Activated CD4-positive, alpha-beta T cell treated with anti-CD3 and anti-CD28 coated beads for 48 hours (primary cell): Measurements from ENCODE around the gene CUTA.
"Not testable (repeated sequence)": the region's sequence is repeated elsewhere in the genome, so short reads cannot be mapped to it uniquely, and the experiment has no call there.

Source experiments
- DNase-seq: peaks from one replicate; pipeline ENCODE4 v3.0.0-alpha.2; 2020

CUTA gene

DNA sequence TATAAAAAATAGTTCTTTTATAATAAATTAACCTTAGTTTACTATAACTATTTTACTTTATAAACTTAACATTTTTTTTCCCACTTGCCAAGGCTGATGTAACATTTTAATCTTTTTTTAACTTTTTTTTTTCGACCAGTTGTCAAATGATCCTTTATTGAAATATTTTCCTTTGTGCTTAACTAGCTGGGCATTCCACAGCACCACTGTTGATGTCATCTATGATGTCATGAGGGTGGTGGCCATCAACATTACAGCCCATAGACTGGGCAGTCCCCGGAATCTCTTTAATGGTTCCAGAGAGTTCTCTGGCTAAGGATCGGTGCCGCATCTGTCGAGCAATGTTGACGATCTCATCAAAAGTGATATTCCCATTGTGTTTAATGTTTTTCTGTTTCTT lies 18.0 kb downstream of the CUTA start:
- not testable (repeated sequence) for DNase-seq

DNA sequence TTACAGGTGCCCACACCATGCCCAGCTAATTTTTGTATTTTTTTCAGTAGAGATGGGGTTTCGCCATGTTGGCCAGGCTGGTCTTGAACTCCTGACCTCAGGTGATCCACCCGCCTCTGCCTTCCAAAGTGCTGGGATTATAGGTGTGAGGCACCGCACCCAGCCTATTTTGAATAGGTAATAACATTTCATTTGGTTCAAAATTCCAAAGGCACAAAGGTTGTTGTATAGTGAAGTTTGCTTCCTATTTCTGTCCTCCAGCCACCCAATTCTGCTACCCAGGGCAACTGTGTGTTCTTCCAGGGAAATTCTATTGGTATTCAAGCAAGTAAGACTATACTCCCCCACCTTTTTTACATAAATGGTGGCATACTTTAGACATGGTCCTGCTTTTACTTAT lies 19.3 kb downstream of the CUTA start:
- not testable (repeated sequence) for DNase-seq

DNA sequence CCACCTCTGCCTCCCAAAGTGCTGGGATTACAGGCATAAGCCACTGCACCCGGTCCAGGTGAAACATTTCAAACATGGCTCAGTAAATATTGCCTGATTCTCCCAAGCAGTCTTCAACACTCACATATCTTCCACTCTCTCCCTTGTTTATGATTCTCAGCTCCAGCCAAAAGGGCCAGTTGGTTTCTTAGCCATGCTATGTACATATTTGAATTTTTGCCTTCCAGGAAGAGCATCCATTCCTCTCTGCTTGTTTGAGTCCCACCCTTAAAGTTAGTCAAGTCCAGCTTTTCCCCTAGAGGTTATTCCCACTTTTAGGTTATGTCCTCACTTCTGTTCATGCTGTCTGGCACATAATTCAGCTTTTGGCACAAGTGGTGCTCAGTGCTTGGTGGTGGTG lies 20.4 kb downstream of the CUTA start:
- no peak for DNase-seq

DNA sequence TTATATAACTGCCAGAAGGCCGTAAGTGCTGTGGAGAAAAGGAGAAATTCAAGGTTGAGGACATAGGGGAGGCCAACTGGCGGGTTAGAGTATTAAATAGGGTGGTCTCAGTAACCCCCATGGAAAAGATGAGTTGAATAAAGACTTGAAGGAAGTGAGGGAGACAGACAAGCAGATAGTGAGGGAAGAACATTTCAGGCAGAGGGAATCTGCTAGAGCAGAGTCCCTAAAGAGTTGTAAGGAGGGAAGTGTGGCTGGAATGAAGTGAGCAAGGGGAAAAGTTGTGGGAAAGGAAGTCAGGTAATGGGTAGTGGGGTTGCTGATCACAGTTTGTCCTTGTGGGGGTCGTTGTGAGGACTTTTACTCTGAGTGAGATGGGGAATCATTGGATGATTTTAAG lies 24.9 kb downstream of the CUTA start:
- no peak for DNase-seq

DNA sequence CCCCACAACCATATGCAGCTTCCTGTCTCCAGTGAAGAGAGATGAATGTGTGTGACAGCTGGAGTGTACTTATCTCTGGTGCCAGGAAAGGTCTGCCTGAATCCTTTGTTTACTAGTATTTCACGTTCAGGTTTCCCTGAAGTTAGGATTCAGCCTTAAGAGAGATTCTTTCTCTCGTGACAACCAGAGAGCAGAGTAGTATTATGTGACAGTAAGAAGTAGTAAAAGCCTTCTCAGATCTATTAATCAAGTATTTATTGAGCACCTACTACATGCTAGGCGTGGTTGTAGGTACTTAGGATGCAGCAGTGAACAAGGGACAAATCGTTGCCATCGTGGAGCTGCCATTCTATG lies 25.3 kb downstream of the CUTA start:
- DNase-seq, result no peak

DNA sequence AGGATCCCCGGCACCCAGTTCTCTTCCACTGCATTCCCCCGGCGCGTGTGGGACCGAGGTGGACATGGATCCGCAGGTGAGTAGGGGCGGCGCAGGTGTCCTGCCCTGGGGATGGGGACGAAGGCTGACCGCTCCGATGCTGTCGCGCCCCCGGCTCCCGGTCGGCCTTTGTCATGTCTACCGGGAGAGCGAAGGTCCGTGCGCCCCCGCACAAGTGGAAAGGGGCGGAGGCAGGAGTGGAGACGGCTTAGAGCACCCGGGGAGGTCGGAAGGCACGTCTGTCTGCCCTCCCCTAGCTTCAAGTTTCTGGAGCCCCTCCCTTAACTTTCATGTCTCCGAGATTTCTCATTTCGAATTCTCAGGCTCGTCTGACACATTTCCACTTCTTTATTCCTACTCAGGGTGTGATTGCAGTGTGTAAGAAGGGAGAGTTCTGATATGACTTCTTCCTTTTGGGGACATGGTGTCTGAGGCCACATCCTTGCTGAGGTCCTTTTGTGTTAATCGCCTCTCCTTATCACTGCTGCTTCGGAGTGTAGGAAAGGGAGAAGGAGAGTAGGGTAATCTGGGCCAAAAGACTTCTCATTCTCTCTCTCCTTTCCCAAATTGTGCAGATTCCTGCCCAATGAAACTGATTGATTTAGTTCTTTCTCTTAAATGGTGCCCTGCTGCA lies 25.8 kb downstream of the CUTA start:
- DNase-seq, result peak; percentile 78

DNA sequence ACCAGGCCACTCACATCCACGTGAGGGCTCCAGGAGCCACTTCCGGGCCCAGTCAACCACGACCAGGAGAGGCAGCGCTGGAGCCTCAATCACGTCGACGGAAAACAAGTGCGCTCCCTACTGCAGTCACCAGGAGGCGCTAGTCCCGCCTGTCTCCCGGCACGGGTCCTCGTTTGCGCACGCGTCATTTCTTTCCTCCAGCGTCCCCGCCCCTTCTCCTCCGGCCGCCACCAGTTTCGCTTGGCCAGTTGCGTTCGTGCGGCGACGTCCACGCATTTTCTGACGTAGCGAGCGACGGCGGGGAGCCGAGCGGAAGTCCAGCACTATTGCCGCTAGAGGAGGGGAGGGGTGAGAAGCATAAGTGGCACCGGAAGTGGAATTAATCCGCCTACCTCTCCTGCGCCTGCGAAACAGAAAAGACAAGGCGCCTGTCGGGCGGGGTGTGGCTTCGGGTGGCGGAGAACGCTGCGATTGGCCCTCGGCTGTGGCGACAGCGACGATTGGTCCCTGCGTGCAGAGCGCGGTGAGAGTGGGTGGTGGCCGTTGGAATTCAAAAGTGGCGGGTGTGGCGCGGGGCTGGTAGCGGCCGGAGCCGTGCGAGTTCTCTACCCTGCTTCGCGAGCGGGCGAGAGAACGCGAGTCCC lies 26.5 kb downstream of the CUTA start, which contains the start of gene KIFC1:
TSS of gene KIFC1 (plus strand) at position 546 of the 644 bp plus-strand sequence. CDS start 163 bp downstream, outside the sequence.
- peak; percentile 99 for DNase-seq

DNA sequence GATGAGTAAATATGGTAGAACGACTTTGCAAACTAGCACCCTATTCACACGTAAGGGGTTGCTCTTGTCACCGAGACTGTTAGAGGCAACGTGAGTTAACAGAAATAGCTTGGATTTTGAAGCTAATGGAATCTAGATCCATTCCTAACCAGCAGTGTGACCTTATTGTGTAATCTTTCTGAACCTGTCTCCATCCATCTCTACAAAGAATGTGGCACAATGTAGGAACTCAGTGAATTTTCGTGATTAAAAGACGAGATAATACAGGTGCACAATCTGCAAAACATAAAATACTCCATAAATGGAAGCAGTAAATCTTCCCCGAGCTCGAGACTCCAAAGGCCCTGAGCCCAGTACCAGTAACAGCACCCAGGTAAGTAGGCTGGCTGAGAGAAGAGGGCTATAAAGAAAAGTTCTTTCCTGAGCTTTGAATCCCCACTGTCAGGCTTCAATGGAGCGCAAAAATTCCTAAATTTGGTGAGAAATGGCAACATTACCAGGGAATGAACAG lies 27.1 kb downstream of the CUTA start:
- DNase-seq, result no peak

DNA sequence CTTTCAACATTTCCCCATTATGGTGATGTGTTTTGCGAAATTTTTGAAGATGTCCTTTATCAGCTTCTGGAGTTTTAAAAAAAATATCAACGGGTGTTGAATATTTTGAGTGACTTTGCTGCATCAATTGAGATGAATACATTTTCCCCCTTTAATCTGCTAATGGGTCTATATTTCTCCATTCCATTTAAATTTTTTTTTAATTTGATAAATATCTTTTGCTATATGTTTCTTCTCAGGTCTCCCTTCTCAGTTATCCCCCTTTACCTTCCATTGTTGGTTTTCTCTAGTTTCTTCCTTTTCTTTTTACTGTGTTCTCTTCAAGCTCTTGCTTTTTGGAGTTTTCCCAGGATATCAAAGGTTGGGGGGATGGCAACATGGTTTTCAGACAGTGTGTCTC lies 27.7 kb downstream of the CUTA start:
- no peak for DNase-seq

DNA sequence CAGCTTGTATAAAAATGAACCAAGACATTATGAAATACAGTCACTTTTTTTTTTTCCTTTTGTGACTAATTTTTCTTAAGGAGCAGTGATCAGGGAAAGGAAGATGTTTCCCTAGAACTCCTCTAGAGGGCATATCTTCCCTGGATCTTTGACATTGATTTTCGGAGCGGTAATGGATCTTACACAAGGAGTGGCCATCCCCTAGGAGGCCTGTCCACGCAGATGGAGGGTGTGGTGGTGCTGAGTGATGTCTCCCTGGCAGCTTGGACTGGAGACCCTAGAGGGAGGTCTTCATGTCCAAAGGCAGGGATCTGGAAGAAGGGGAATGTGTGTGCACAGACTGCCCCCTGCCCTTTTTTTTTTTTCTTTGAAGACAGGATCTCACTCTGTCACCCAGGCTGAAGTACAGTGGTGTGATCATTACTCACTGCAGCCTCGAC lies 33.3 kb downstream of the CUTA start:
- DNase-seq, result no peak

DNA sequence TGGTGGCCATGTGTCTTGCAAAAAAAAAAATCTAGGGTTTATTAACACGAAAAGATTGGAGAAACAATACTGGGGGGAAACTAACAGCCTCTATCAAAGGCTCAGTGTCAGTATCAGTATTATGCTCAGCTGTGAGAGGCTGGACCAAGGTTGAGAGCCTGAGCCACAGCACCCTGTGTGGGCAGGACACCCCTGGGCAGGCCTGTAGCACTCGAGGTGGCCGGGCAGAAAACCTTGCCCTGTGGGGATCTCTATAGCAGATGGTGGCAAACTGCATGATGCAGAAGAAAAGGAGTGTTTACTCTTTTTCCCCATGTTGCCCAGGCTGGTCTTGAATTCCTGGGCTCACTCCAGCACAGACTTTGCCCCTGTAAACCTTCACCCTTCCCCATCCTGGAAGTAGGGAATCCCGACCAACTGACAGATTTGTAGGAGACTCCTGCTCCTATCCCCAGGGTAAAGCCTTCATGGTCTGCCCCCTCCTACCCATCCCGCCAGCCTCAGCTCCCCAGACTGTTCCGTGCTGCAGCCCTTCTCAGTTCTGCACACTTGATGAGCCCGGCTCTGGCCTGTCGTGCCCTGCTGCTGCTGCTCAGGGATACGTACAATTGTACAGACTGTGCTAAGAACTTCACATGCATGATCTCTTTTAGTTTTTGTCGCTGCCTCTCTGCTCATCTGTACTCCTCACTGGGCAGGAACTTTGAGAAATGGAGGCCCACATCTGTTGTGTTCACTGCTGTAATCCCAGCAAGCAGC lies 34.3 kb downstream of the CUTA start:
- no peak for DNase-seq

DNA sequence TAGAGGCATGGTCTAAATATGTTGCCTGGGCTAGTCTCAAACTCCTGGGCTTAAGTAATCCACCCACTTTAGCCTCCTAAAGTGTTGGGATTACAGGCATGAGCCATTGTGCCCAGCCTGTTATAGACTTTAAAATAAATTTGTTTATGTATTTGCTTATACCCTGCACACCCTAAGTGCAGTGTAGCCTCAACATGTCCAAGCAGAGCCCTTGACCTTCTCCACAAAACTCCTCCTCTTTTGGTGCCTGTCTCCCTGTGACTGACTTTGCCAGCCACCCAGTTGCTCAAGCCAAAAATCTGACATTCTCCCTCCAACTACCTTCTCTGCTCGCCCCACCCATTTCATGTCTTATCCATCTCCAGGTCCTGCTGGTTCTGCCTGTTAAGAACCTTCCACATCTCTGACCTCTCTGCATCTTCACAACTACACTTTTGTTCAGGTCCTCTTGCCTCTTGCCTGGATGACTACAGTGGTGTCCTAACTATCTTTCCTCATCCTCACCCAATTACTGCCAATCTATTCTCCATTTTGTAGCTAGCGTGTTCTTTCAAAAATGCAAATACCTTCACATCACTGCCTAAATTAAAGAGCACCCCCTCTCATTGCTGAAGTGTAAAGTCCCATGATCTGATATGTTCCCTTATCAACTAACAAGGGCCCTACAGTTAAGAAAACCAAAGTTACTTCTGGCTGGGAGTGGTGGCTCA lies 37.5 kb downstream of the CUTA start:
- DNase-seq, result no peak

DNA sequence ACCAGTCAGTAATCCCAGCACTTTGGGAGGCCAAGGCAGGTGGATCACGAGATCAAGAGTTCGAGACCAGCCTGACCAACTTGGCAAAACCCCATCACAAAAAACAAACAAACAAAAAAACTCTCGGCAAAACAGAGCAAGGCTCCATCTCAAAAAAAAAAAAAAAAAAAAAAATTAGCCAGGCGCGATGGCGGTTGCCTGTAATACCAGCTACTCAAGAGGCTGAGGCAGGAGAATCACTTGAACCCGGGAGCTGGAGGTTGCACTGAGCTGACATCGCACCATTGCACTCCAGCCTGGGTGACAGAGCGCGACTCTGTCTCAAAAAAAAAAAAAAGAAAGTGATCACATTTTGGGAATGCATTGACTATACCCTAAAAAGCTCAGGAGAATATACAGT lies 38.7 kb downstream of the CUTA start:
- DNase-seq, result not testable (repeated sequence)

DNA sequence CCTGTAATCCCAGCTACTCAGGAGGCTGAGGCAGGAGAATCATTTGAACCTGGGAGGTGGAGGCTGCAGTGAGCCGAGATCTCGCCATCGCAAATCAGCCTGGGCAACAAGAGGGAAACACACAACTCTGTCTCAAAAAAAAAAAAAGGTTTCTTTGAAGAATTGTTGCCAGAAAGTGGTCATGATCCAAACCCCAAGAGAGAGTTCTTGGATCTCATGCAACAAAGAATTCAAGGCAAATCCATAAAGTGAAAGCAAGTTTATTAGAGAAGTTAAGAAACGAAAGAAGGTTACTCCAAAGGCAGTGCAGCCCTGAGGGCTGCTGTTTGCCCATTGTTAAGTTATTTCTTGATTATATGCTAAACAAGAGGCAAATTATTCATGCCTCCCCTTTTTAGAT lies 40.7 kb downstream of the CUTA start:
- no peak for DNase-seq

DNA sequence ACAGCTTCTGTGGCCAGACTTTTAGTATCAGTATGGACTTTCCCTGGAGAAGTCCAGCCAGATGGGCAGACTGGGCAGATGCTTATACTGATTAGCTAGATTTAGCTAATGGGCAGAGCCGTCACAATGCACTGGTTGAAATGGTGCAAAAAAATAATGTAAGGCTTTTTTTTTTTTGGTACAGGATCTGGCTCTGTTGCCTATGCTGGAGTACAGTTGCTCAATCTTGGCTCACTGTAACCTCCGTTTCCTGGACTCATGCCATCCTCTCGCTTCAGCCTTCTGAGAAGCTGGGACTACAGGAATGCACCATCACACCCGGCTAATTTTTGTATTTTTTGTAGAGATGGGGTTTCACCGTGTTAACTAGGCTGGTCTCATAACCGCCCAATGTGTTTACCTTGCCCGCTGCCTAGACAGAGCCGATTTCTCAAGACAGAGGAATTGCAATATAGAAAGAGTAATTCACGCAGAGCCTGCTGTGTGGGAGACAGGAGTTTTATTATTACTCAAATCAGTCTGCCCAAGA lies 42.7 kb downstream of the CUTA start:
- DNase-seq, result no peak

DNA sequence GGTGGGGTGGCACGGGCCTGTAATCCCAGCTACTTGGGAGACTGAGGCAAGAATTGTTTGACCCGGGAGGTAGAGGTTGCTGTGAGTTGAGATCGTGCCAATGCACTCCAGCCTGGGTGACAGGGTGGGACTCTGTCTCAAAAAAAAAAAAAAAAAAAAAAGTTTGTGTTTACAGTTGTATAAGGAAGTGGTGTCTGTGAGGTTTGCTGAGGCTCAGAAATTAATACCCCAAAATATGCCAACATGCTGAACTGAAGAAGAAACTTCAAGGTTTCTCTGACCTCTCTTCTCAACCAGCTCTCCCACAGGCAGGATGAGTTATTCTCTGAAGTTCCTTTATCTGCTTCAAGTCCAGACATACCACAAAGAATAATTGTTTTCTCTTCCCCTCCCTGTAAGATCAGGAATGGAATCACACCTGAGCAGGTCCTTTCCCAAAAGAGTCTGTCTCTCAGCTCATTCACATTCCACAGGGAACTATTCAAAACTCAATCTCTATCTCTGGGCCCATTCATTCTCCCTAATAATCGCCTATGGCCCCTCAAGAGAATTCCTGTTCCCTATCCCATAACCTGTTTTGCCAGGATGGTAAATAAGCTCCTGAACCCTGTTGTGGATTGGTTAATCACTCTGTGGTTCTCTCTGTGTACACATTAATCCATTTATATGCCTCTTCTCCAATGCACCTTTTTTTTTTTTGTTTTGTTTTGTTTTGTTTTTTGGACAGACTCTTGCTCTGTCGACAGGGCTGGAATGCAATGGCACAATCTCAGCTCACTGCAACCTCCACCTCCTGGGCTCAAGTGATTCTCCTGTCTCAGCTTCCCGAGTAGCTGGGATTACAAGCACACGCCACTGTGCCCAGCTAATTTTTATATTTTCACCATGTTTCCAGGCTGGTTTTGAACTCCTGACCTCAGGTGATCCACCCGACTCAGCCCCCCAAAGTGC lies 43.7 kb downstream of the CUTA start:
- DNase-seq, result no peak

DNA sequence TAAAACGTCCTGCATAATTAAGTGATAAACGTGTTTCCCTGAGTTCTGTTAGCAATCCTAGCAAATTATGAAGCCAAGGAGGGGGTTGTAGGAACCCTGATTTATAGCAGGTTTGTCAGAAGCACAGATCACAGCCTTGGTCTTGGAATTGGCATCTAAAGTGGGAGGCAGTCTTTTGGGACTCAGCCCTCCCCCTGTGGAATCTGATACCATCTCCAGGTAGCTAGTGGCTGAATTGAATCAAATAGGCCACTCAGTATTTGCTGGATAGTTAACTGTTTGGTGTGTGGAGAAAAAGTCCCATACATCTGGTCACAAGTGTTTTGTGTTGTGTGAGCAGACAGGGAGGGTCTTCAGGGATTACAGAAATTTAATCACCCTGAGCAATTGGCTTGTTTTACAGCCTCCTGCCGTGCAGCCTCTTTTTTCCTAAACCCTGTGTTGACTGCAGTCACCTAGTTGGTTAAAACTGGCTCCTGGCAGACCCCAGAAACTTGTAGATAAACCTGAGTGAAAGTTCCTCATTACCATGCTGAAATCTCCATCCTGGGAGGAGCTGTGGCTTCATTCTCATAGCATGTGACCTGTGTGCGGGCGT lies 45.3 kb downstream of the CUTA start:
- no peak for DNase-seq

DNA sequence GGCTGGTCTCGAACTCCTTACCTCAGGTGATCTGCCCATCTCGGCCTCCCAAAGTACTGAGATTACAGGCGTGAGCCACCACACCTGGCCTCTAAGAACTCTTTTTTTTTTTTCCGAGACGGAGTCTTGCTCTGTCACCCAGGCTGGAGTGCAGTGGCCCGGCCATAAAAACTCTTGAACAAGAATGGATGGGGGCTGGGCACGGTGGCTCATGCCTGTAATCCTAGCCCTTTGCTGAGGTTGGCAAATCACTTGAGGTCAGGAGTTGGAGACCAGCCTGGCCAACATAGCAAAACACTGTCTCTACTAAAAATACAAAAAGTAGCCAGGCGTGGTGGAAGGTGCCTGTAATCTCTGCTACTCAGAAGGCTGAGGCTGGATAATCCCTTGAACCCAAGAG lies 46.0 kb downstream of the CUTA start:
- DNase-seq, result not testable (repeated sequence)

DNA sequence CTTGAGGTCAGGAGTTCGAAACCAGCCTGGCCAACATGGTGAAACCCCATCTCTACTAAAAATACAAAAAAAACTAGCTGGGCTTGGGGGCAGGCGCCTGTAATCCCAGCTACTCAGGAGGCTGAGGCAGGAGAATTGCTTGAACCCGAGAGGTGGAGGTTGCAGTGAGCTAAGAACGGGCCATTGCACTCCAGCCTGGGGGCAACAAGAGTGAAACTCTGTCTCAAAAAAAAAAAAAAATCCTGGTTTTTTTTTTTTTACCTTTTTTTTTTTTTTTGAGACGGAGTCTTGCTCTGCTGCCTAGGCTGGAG lies 50.2 kb downstream of the CUTA start:
- DNase-seq, result not testable (repeated sequence)

DNA sequence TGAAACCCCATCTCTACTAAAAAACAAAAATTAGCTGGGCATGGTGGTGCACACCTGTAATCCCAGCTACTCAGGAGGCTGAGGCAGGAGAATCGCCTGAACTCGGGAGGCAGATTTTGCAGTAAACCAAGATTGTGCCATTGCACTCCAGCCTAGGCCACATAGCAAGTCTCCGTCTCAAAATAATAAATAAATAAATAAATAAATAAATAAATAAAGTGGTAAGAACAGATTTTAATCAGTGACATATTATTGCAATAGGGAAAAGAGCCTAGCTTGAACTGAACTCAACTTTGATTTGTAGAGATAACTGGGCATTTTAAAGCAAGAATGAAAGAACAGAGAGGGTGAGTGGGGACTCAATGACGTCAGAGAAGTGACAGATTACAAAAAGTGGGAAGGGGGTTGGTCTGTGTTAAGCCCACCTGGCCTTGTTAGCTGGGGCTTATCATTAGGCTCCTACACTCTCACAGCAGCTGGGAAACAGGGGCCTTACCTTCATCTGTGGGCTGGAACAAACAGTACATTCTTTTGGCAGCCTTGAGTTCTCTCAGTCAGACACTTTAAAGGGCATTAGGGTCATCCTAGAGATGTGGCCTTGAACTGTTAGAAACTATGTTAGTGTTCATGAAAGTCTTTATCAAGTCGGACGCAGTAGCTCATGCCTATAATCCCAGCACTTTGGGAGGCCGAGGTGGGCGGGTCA lies 50.7 kb downstream of the CUTA start:
- DNase-seq, result no peak
